NCI-H524 (cell line): ENCODE data around the gene CT47B1.
A peak's percentile ranks its signal among the peaks of the same experiment; 100 is the strongest.
"Not testable (repeated sequence)": the region's sequence is repeated elsewhere in the genome, so short reads cannot be mapped to it uniquely, and the experiment has no call there.

Source experiments
- DNase-seq, 2 experiments: peaks; one replicate each; lab custom pipeline; 2025; lab: John Stamatoyannopoulos, UW

CT47B1 gene

GRCh38 chrX:120875766-120876165, at the start of gene CT47B1:
TSS of gene CT47B1 (minus strand) at chrX:120875866. CDS start at chrX:120875670, 196 bp downstream.
- not testable (repeated sequence) for DNase-seq

- DNase-seq, result no peak
Measured at GRCh38 chrX:120874678-120875557, 748 bp downstream of the CT47B1 start.

DNA sequence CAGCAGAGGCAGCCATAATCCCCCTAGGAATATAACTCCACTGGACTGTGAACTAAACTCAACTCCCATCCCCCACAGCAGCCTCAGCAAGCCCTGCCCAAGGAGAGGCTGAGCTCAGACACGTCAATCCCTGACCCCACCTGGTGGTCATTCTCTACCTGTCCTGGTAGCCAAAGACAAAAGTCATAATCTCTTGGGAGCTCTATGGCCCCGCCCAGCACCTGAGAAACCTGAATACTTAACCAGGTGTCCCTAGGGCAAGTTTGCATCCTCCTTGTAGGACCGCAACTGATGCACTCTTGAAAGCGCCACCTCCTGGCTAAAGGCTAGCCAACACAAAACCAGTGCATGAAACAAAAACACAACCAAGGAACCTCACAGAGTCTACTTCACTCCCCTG, 18.4 kb downstream of the CT47B1 start:
- DNase-seq, result no peak

- DNase-seq, result no peak
Measured at GRCh38 chrX:120840827-120841226, 34.8 kb downstream of the CT47B1 start.

GRCh38 chrX:120839491-120839890, 36.2 kb downstream of the CT47B1 start:
- DNase-seq, result peak; percentile 27 to 69

GRCh38 chrX:120827213-120827612, 48.5 kb downstream of the CT47B1 start:
- not testable (repeated sequence) for DNase-seq

GRCh38 chrX:120825146-120825545, 50.5 kb downstream of the CT47B1 start:
- DNase-seq, result no peak

DNA sequence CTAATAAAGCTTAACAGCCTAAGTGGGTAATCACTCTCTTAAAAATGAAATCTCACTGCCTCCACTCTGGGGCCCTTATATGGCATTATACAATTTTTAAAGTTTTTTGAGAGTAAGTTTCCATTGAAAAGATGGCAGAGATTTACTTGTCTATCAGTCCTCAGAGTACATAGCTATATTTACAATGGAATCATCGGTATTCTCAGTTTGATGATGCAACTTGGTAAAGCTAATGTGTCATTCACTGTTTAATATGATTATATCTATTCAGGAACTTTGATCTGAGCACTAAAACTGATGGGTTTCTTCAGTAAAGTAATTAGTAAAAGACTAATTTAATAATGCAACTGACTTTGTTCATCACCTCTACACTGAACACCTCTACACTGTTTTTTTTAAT, 51.6 kb downstream of the CT47B1 start:
- DNase-seq, result no peak

- peak; percentile 65 to 84 for DNase-seq
Measured at GRCh38 chrX:120823556-120823955, 52.1 kb downstream of the CT47B1 start.
